PFSK-1 (cell line): ENCODE measurements around the gene ZNF777.

Source experiments
- POLR2AphosphoS5 ChIP-seq: IDR thresholded peaks from 2 replicates; pipeline ENCODE4 v1.6.1; 2012; ENCODE audit warnings: low read depth, mild to moderate bottlenecking, control low read depth, low read length, moderate library complexity
- REST ChIP-seq, 2 experiments: IDR thresholded peaks; 2 replicates each; pipeline versions ENCODE4 v1.6.1 to v1.8.0; 2011 to 2012; ENCODE audit warnings: low read depth in 2 of 2, low read length in 2 of 2, control low read depth in 1 of 2, inconsistent platforms in 1 of 2, mild to moderate bottlenecking in 1 of 2, moderate library complexity in 1 of 2; ENCODE audit not compliant: insufficient read depth in 1 of 2
- SIN3A ChIP-seq: IDR thresholded peaks from 2 replicates; pipeline ENCODE4 v1.6.1; 2012; ENCODE audit warnings: mild to moderate bottlenecking, low read length, moderate library complexity, borderline replicate concordance; ENCODE audit not compliant: insufficient read depth

DNA sequence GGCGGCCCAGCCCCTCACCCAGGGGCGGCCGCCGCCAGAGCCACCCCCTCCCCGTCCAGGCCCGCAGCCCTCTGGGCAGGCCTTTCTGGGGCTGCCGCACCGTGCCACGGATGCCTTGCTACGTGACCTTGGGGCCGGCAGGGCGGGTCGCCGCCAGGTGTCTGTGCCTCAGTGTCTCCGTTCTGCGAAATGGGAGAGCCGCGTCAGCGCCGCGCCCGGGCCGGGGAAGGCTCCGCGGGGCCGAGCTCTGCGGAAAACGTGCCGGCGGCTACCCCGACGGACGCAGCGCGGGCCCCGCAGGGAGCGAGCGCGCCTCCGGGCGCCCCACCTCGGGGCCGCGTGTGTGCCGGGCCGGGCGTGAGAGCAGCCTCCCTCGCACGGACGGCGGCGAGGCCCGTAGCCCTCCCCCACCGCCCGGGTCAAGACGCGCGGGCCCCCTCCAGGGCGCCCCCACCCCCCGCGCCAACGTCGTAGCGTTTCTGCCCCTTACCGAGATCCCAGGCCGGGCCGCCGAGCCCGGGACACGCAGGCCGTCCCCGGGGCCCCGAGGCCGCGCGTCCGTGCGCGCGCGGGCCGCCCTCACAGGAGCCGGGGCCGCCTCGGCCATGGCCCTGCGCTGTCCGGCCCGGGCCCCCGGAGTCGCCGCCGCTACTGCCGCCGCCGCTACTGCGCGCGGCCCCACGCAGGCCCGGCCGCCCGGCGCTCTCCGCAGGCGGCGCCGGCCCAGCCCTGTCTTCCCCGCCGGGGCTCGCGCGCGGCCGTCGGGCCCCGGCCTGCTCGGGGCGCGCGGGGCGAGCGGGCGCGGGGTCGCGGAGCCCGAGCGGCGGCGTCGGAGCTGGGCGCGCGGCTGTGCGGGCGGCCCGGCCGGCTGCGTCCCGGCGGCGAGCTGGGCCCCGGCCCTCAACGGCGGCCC, 1.1 kb downstream of the ZNF777 start:
- TF ChIP-seq REST (IDR thresholded peaks at IDR 0.05; ENCODE audit: insufficient read depth in 1 of 2, low read depth in 2 of 2, low read length in 2 of 2) (no peak), SIN3A (no peak), POLR2AphosphoS5 (no peak)
